Measurements from ENCODE around the gene PIGW. TPM values are rescaled to one million over a fixed set of nuclear protein-coding genes. Genes with fewer than 3 reads are reported as not detected.

Gene PIGW
- total and polyA plus RNA-seq, 2 of the 8 experiments (the other 6 are each of a cell fraction or from before 2014, with no cell fraction given): 12.1 to 28.9 TPM

- Histone ChIP-seq H3K56ac (replicated peaks; ENCODE audit: insufficient read length, low read depth, low read length) (no peak overlapping the region), H3K23me2 (ENCODE audit: low read depth, low read length) (peaks cover 7% of the 10 kb centered on the region), H3K23ac (ENCODE audit: insufficient read length) (no peak overlapping the region), H4K20me1 (replicated peaks in 1 of 2; ENCODE audit: control insufficient read depth in 1 of 2, insufficient read depth in 2 of 2, low read length in 2 of 2) (peaks cover 2 to 7% of the 10 kb centered on the region in 2 experiments), H3K4ac (replicated peaks; ENCODE audit: insufficient read length, low read depth, low read length) (peak overlapping the region; percentile 1), H3K4me2 (ENCODE audit: insufficient read depth in 1 of 2, low read depth in 2 of 2, low read length in 2 of 2) (peak overlapping the region; percentile 92 to 96), H3K4me3 (ENCODE audit: extremely low read depth in 1 of 4, insufficient read depth in 2 of 4, low read depth in 3 of 4, low read length in 4 of 4) (peak overlapping the region; percentile 73 to 88 (median 85)), H3K27me3 (replicated peaks in 1 of 4; ENCODE audit: control insufficient read depth in 3 of 4, extremely low read depth in 1 of 4, insufficient read depth in 3 of 4, low read length in 3 of 4) (peaks cover 15 to 31% (median 26%) of the 10 kb centered on the region in 4 experiments), H3K4me1 (replicated peaks in 1 of 4; ENCODE audit: control insufficient read depth in 3 of 4, insufficient read depth in 4 of 4, low read length in 3 of 4) (peaks cover 0 to 11% (median 9%) of the 10 kb centered on the region in 4 experiments; a peak in 5 of 7 replicates), H3K79me1 (ENCODE audit: low read depth, low read length) (peaks cover 2% of the 10 kb centered on the region; the same call in 1 of the 2 replicates), H2AK5ac (ENCODE audit: low read depth, low read length) (no peak overlapping the region), H4K8ac (ENCODE audit: extremely low read depth, insufficient read depth, low read length) (no peak overlapping the region), H2BK12ac (ENCODE audit: low read depth, low read length) (no peak overlapping the region), H2BK5ac (ENCODE audit: low read depth, low read length) (peak overlapping the region; percentile 41; the same call in 1 of the 2 replicates), H3K27ac (ENCODE audit: low read depth, low read length) (no peak overlapping the region), H2BK15ac (ENCODE audit: low read length) (0 out of 2 replicates have a peak overlapping the region, but pooled peaks have one; percentile 61), H3K9ac (replicated peaks in 1 of 4; ENCODE audit: extremely low read depth in 1 of 4, low read depth in 3 of 4, low read length in 3 of 4) (peak overlapping the region in 2 of 4 experiments; percentile 8 to 66; a peak in 1 of 7 replicates), H4K91ac (replicated peaks; ENCODE audit: insufficient read length, low read length) (peak overlapping the region; percentile 14), H3K14ac (ENCODE audit: insufficient read length) (no peak overlapping the region), H3K79me2 (ENCODE audit: control insufficient read depth in 1 of 2, insufficient read depth in 2 of 2, low read length in 2 of 2) (peaks cover 0 to 35% of the 10 kb centered on the region in 2 experiments; a peak in 3 of 4 replicates), H3K9me3 (ENCODE audit: insufficient read depth in 2 of 2, low read depth in 1 of 2, low read length in 1 of 2) (no peaks in the 10 kb centered on the region), H3K36me3 (ENCODE audit: control insufficient read depth in 2 of 4, insufficient read depth in 4 of 4, low read length in 3 of 4) (0 out of 8 replicates have a peak, but pooled peaks cover 0 to 3% (median 0%) of the 10 kb centered on the region in 4 experiments), H4K5ac (ENCODE audit: insufficient read length, low read depth, low read length) (peak overlapping the region; percentile 57), H2BK20ac (ENCODE audit: low read length) (0 out of 2 replicates have a peak overlapping the region, but pooled peaks have one; percentile 29), H3K18ac (ENCODE audit: extremely low read depth, low read length) (peak overlapping the region; percentile 80), H2BK120ac (replicated peaks; ENCODE audit: low read depth, low read length) (no peak overlapping the region), H2AFZ (ENCODE audit: low read length) (peak overlapping the region; percentile 95)
- ChIA-PET CTCF (ENCODE audit: partially characterized antibody) (interaction anchor here (1.0 to 1.4 kb wide), 3 partner anchors 21 to 48 kb away, joined by 3 read pairs; no protein-coding TSS in a partner anchor), POLR2A (ENCODE audit: partially characterized antibody) (interaction anchor here (1.1 to 3.2 kb wide), 7 partner anchors 9 to 49 kb away, joined by 3 to 19 read pairs (median 5); partner anchors contain the start of genes MYO19 and PIGW)
- no peak for FAIRE-seq
- no peak for DNase-seq (ENCODE audit: low read depth in 1 of 2, low spot score in 2 of 2)
- WGBS, 2 experiments (ENCODE audit: extremely low coverage in 1 of 2, insufficient coverage in 1 of 2, insufficient read length in 1 of 2, insufficient replicate concordance in 2 of 2, low coverage in 1 of 2, low lambda C conversion rate in 2 of 2, missing lambda C conversion rate in 1 of 2): 40% methylated on average over 10 of the region's 10 CpGs; no CpG with 5 or more reads in 1 of the 2 experiments
- TF ChIP-seq BACH1 (IDR thresholded peaks at IDR 0.05; ENCODE audit: low read length): no peak
- no peak for TF ChIP-seq BCL11A (IDR thresholded peaks at IDR 0.05; ENCODE audit: low read depth in 2 of 2, low read length in 2 of 2)
- TF ChIP-seq USF2 (IDR thresholded peaks at IDR 0.05; ENCODE audit: low read length): no peak
- no peak for TF ChIP-seq CHD2 (IDR thresholded peaks at IDR 0.05; ENCODE audit: low read length)
- no peak for TF ChIP-seq GABPA (IDR thresholded peaks at IDR 0.05; ENCODE audit: borderline replicate concordance, insufficient read depth, low read length)
- no peak for TF ChIP-seq E2F6 (IDR thresholded peaks at IDR 0.05)
- no peak for TF ChIP-seq CREB1 (IDR thresholded peaks at IDR 0.05)
- TF ChIP-seq ATF3 (IDR thresholded peaks at IDR 0.05; ENCODE audit: insufficient read depth, low read depth, low read length): no peak
- TF ChIP-seq KDM5A (IDR thresholded peaks at IDR 0.05; ENCODE audit: low read length): no peak
- no peak for TF ChIP-seq ZNF274 (IDR thresholded peaks at IDR 0.05; ENCODE audit: borderline replicate concordance, extremely low read depth, low read length)
- no peak for TF ChIP-seq JUN (IDR thresholded peaks at IDR 0.05; ENCODE audit: low read depth, low read length)
Measured at GRCh38 chr17:36485805-36486203, 49.0 kb upstream of the PIGW start.

All from H1 (cell line).